Panc1 (cell line): ENCODE data around the gene FARP2. TPM values are rescaled to one million over a fixed set of nuclear protein-coding genes. Genes with fewer than 3 reads are reported as not detected.

ENCODE experiments used
- ATAC-seq: fragments of 200-7000 bp; cut with Tn5 transposase; 2 replicates; pipeline ENCODE4 v1.9.1; 2020; ENCODE audit warnings: mild to moderate bottlenecking, moderate library complexity
- BruUV-seq: library from RNA; stranded (reverse); fragments of 400-500 nt; replicated peaks from 2 replicates; lab custom pipeline; 2021; lab: Mats Ljungman, UMichigan
- CTCF ChIA-PET: fragments of 300-600 bp; sonication (Branson Sonifier 250); formaldehyde crosslinking; loops from one replicate; lab custom pipeline; 2022; ENCODE audit warnings: antibody characterized with exemption; lab: Charles Lee
- POLR2A ChIA-PET: fragments of 300-600 bp; sonication (Branson Sonifier 250); formaldehyde crosslinking; loops from one replicate; lab custom pipeline; 2022; ENCODE audit warnings: antibody characterized with exemption; lab: Charles Lee
- DNase-seq: peaks from one replicate; pipeline ENCODE4 v3.0.0-alpha.2; 2010; ENCODE audit warnings: low read depth, low spot score
- H3K27ac ChIP-seq: 2 replicates; pipeline ENCODE4 v1.5.1; 2011; ENCODE audit warnings: mild to moderate bottlenecking, low read length, inconsistent platforms
- H3K27me3 ChIP-seq: fragments of 200-500 bp; sonication (Bioruptor generic); 2 replicates; pipeline ENCODE4 v1.6.0; 2014; ENCODE audit warnings: low read length, inconsistent platforms; ENCODE audit not compliant: control insufficient read depth, insufficient read depth
- H3K36me3 ChIP-seq: fragments of 200-500 bp; sonication (Bioruptor generic); 2 replicates; pipeline ENCODE4 v1.5.1; 2014; ENCODE audit warnings: inconsistent platforms, mild to moderate bottlenecking, low read length, moderate library complexity; ENCODE audit not compliant: control insufficient read depth, insufficient read depth
- H3K4me1 ChIP-seq: 2 replicates; pipeline ENCODE4 v1.5.1; 2011; ENCODE audit warnings: inconsistent platforms, mild to moderate bottlenecking, low read length, moderate library complexity; ENCODE audit not compliant: control insufficient read depth, insufficient read depth
- H3K4me3 ChIP-seq, 2 experiments: 2 replicates each; pipeline ENCODE4 v1.5.1; 2011 to 2012; ENCODE audit warnings: low read depth in 2 of 2, low read length in 2 of 2, mild to moderate bottlenecking in 2 of 2, inconsistent platforms in 1 of 2, moderate library complexity in 1 of 2
- H3K9me3 ChIP-seq: fragments of 200-500 bp; sonication (Bioruptor generic); 2 replicates; pipeline ENCODE4 v1.5.1; 2014; ENCODE audit warnings: low read depth, mild to moderate bottlenecking, inconsistent platforms, low read length, moderate library complexity; ENCODE audit not compliant: control insufficient read depth, insufficient read depth
- POLR2AphosphoS5 ChIP-seq: IDR thresholded peaks from 2 replicates; pipeline ENCODE4 v1.6.1; 2012; ENCODE audit warnings: mild to moderate bottlenecking, low read depth, low read length, moderate library complexity
- SIN3A ChIP-seq: IDR thresholded peaks from 2 replicates; pipeline ENCODE4 v1.6.1; 2012; ENCODE audit warnings: low read depth, mild to moderate bottlenecking, low read length, moderate library complexity, borderline replicate concordance; ENCODE audit not compliant: insufficient read depth
- TCF7L2 ChIP-seq: IDR thresholded peaks from 2 replicates; pipeline ENCODE4 v1.6.1; 2011; ENCODE audit warnings: mild to moderate bottlenecking, low read depth, low read length, inconsistent platforms
- in situ Hi-C: cut with HindIII; loops from 2 replicates; pipeline ENCODE4 v1.10.0; 2016; ENCODE audit warnings: low sequenced_read_pairs, low pct_unique_long_range_greater_than_20kb
- intact Hi-C: fragments of 100-400 bp; cut with micrococcal nuclease; formaldehyde crosslinking; loops from one replicate; pipeline ENCODE4 v1.10.0; 2022; ENCODE audit not compliant: unreplicated experiment
- total RNA-seq: library from RNA; stranded (reverse); gene quantifications from one replicate; pipeline ENCODE4 v1.2.1, GENCODE V29; 2021; ENCODE audit not compliant: unreplicated experiment
- TF ChIP-seq, protein P1 (sequence below): fragments of 450-650 bp; IDR thresholded peaks from 2 replicates; pipeline ENCODE4 v1.5.1; 2017; ENCODE audit warnings: mild to moderate bottlenecking
- TF ChIP-seq, protein P2 (sequence below), 2 experiments: IDR thresholded peaks; 2 replicates each; pipeline ENCODE4 v1.6.1; 2011 to 2012; ENCODE audit warnings: low read depth in 2 of 2, control low read depth in 1 of 2, low read length in 1 of 2, mild to moderate bottlenecking in 1 of 2, moderate library complexity in 1 of 2; ENCODE audit not compliant: insufficient read depth in 1 of 2

The FARP2 gene
- total RNA-seq, 1 experiment from 2014 or later: 80.3 TPM

DNA sequence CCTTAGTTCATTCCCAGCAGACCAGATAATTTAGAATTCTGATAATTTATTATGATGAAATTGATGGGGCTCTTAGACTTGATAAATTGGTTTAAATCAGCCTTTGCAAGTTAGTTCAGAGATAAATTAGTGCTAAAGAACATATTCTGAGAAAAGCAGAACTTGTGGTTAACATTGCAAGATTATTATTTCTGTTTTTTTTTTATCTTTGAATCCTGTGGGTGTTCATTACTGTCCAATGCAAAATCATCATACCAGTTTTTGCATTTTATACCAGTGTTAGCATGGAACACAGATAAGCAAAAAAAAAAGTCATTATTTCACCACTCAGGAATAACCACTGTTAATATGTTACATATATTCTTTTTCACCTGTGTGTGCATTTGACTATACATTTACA is 31.3 kb upstream of the FARP2 start:
- intact Hi-C loops: no loop called here
- no TSS peak for BruUV-seq
- Histone ChIP-seq H3K9me3 (no peaks in the 10 kb centered on the region), H3K4me3 (no peak overlapping the region), H3K36me3 (peaks cover 17% of the 10 kb centered on the region), H3K27me3 (no peaks in the 10 kb centered on the region), H3K27ac (no peak overlapping the region), H3K4me1 (peaks cover 20% of the 10 kb centered on the region)
- no peak for ATAC-seq
- no peak for DNase-seq
- ChIA-PET CTCF (interaction anchor here (0.7 kb wide), 1 partner anchor 9 kb away, joined by 7 read pairs; no protein-coding TSS in a partner anchor), POLR2A (no interaction called here)
- in situ Hi-C loops: no loop called here
- TF ChIP-seq, protein P1, sequence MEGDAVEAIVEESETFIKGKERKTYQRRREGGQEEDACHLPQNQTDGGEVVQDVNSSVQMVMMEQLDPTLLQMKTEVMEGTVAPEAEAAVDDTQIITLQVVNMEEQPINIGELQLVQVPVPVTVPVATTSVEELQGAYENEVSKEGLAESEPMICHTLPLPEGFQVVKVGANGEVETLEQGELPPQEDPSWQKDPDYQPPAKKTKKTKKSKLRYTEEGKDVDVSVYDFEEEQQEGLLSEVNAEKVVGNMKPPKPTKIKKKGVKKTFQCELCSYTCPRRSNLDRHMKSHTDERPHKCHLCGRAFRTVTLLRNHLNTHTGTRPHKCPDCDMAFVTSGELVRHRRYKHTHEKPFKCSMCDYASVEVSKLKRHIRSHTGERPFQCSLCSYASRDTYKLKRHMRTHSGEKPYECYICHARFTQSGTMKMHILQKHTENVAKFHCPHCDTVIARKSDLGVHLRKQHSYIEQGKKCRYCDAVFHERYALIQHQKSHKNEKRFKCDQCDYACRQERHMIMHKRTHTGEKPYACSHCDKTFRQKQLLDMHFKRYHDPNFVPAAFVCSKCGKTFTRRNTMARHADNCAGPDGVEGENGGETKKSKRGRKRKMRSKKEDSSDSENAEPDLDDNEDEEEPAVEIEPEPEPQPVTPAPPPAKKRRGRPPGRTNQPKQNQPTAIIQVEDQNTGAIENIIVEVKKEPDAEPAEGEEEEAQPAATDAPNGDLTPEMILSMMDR: no peak

DNA sequence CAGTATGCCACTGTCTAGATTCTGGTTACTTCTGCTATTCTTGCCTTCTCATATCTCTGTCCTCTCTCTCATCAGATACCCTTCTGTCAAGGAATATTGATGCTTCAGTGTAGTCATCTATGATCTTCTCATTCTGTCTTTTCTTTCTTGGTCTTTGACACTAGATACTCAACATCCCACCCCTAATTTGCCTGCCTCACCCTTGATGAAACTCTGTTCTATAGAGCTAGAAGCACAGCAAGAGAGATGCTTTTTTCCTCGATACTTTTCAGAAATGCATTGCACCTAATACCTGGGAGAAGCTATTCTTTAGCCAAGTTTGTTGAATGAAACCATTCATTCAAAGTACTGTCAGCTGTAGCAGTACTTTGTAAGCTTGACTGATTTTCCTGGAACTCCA is 30.8 kb upstream of the FARP2 start:
- no peak for ATAC-seq
- in situ Hi-C loops: no loop called here
- no peak for DNase-seq
- no peak for TF ChIP-seq TCF7L2
- TF ChIP-seq, protein P1: no peak
- no peak for TF ChIP-seq SIN3A
- TF ChIP-seq, protein P2, sequence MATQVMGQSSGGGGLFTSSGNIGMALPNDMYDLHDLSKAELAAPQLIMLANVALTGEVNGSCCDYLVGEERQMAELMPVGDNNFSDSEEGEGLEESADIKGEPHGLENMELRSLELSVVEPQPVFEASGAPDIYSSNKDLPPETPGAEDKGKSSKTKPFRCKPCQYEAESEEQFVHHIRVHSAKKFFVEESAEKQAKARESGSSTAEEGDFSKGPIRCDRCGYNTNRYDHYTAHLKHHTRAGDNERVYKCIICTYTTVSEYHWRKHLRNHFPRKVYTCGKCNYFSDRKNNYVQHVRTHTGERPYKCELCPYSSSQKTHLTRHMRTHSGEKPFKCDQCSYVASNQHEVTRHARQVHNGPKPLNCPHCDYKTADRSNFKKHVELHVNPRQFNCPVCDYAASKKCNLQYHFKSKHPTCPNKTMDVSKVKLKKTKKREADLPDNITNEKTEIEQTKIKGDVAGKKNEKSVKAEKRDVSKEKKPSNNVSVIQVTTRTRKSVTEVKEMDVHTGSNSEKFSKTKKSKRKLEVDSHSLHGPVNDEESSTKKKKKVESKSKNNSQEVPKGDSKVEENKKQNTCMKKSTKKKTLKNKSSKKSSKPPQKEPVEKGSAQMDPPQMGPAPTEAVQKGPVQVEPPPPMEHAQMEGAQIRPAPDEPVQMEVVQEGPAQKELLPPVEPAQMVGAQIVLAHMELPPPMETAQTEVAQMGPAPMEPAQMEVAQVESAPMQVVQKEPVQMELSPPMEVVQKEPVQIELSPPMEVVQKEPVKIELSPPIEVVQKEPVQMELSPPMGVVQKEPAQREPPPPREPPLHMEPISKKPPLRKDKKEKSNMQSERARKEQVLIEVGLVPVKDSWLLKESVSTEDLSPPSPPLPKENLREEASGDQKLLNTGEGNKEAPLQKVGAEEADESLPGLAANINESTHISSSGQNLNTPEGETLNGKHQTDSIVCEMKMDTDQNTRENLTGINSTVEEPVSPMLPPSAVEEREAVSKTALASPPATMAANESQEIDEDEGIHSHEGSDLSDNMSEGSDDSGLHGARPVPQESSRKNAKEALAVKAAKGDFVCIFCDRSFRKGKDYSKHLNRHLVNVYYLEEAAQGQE (IDR thresholded peaks at IDR 0.05; ENCODE audit: insufficient read depth in 1 of 2, low read depth in 2 of 2, low read length in 1 of 2): no peak
- TF ChIP-seq POLR2AphosphoS5: no peak
- Histone ChIP-seq H3K4me3 (no peak overlapping the region), H3K27me3 (no peaks in the 10 kb centered on the region), H3K4me1 (peaks cover 16% of the 10 kb centered on the region), H3K36me3 (peaks cover 17% of the 10 kb centered on the region), H3K9me3 (no peaks in the 10 kb centered on the region), H3K27ac (no peak overlapping the region)
- intact Hi-C loops: no loop called here
- POLR2A ChIA-PET: no interaction called here
- CTCF ChIA-PET: no interaction called here
- BruUV-seq: no TSS peak
